Measurements from ENCODE around the gene MYO18A.
A peak's percentile ranks its signal among the peaks of the same experiment; 100 is the strongest.

Gene MYO18A

DNA sequence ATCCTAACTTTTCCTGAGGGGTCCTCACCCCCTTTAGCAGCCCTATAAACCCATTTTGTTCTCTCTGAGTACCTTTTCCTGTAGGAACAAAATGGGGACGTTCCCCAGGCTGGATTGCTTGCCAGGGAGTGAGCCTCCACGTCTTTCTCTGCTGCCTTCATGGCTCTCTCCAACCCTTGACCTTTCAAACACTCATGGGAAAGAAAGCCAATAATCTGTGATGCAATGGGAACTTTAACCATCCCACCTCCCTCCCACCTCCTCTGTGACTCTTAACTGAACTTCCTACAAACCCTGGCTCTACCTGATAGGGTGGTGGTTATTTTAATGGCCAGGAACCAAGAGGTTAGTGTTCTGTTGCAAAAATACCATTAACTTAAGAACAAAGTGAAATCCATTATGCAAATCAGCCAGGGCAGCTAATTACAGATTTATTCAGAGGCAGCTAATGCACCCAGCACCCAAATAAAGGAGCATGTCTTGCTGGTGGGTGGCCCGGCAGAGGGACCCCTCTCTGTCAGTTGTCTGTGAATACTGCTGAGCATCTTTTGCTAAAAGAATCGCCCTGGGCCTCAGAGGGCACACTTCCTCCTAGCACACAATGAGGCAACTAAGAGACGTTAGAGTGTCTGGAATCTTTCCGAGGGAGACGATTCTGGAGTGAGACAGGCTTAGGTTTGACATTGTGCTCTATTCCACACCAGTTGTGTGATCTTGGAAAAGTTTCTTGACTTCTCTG, 134.3 kb downstream of the MYO18A start:
- peak; percentile 46 for DNase-seq

GRCh38 chr17:29045026-29045425, 135.2 kb downstream of the MYO18A start:
- DNase-seq, result no peak

DNA sequence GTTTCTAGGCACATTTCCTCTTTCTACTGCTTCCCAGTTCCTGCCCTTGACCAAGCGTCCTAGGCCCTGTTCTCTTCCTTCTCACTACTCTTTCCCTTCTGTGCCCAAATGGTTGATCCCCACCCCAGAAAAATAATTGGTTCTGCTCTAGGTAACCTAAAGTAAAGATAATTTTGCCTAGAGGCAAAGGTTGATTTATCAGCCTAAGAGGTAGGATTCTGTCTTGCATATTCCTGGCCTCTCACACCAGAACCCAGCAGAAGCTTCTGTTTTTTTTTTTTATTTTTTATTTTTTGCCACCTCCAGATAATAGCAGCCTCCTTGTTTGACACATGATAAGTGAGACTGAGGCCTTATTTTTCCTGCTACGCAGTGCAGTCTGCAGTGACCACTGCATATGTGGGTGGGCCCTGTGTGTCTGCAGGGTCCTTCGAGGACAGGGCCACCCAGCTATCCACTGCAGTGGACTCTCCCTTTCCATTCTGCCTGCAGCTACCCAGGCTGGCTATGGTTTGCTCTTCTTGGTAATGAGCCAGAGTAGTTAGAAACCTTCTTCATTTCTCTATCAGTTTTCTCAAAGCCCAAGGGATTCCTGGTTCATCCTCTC, 136.6 kb downstream of the MYO18A start:
- DNase-seq, result no peak

DNA sequence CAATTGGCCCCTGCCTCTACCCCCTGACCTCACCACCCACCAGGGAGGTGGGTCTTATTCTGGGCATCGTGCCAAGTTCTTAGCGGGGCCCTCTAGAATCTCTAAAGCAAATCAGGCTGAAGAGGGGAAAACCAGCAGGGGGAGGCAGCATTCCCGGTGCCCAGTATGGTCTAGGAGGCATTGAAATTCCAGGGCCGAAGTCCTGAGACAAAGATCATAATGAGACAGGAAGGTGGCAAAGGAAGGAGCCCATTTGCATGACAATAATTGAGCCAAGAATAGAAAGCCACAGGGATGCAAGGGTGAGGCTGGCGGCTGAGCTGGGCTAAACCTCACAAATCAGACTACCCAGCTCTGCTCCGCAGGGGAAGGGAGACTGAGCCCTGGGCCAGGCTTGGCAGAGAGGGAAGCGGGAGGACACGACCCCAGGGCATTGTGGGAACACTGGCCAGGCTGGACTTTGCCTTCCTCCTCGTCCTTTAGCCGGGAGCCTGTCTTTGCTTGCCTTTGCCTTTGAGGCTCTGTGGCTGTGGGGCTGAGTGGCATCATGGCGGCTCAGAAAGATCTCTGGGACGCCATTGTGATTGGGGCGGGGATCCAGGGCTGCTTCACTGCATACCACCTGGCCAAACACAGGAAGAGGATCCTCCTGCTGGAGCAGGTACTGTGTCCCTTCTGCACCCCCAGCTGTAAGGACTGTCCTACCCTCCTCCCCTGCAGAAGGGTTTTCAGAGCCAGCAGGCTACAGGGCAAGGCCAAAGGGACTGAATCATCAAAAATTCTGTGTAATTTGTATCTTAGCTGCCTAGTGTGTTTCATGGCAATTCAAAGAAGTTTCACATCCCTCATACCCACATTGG, 137.3 kb downstream of the MYO18A start, which contains the start of gene PIPOX:
Gene PIPOX (plus strand): TSS at position 463 of the 860 bp plus-strand sequence. CDS start 85 bp downstream, at position 548.
- peak; percentile 94 for DNase-seq

DNA sequence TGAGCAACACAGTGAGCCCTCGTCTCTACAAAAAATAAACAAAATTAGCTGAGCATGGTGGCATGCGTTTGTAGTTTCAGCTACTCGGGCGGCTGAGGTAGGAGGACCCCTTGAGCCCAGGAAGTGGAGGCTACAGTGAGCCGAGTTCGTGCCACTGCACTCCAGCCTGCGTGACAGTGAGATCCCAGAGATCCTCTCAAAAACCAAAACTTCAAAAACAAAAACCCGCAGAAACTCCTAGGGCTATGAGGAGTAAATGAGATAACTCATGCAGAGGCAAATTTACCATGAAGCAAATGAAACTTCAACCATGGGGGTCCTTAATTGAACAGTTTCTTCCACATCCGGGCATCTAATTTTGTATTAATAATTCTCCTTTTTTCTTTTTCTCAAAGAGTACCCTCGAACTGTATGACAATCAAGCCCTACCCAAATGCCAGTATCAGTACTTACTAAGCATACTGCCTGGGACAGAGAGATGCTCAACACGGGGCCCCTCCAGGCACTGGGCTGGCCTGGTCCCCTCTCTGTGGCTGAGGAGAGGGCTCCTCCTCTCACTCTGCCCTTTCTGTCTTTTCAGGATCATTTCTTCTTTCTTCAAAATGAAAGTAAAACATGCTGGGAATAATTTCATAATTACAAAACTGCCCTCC, 138.0 kb downstream of the MYO18A start:
- DNase-seq, result no peak

GRCh38 chr17:29041571-29041970, 138.6 kb downstream of the MYO18A start:
- peak; percentile 57 for DNase-seq

DNA sequence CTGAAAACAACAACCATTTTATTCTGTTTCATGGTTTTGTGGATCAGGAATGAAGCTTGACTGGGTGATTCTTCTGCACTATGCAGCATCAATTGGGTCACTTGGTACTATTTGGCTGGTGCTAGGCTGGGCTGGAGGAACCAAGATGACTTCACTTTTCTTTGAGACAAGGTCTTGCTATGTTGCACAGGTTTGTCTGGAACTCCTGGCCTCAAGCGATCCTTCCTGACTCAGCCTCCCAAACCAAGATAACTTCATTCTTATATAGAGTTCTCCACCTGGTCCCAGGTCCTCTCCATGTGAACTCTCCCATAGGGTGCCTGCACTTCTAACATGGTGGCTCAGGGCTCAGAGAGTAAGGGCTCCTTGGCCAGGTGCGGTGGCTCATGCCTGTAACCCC, 139.1 kb downstream of the MYO18A start:
- no peak for DNase-seq

DNA sequence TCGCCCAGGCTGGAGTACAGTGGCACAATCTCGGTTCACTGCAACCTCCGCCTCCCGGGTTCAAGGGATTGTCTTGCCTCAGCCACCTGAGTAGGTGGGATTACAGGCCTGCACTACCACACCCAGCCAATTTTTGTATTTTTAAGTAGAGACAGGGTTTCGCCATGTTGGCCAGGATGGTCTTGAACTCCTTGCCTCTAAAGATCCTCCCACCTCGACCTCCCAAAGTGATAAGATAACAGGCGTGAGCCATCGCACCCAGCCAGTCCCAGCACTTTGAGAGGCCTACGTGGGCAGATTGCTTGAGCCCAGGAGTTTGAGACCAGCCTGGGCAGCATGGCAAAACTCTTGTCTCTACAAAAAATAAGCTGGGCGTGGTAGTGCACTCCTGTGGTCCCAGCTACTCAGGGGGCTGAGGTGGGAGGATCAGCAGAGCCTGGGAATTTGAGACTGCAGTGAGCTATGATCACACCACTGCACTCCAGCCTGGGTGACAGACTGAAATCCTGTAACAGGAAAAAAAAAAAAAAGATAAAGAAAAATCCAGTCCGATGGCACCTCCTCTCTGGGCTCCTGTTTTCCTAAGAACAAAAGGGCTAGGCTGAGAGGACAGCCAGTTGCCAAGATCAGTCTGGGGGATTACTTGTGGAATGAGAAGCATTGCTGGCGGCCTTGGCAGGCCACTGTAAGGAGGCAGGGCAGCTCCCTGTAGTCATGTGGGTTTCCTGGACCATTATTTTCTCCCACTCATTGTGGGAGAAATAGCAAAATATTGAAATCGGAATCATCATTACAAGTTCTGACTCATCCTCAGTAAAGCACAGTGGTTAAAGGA, 140.2 kb downstream of the MYO18A start:
- DNase-seq, result peak; percentile 28

DNA sequence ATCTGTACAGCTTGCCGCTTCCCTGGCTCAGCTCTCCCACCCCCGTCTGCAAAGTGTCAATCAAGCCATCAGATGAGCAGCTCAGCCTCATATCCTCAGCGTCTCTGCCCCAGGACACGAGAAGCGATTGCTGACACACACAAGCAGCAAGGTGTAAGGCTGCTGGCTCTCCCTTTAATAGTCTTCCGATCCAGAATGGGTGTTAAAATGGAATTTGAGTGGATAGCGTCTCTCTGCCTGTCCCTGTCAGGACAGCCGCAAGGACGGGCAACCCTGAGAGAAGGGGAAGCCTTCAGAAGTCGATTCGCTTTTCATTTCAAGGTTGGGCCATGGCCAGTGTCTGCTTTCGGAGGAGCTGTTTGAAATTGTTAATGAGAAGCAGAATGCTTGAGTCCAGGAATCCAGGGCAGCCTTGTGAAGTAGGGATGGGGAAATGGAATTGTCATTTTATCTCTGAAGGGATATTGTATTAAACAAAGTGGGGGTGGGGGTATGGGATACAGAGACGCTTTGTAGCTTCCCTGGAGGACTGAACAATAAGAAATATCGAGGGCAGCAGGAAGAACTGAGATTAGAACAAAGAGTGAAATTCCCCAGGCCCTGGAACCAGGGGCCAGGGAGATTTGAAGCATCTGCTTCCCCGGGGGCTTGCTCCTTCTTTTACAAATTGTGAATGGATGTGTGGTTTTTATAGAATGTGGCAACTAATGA, 142.0 kb downstream of the MYO18A start:
- no peak for DNase-seq

DNA sequence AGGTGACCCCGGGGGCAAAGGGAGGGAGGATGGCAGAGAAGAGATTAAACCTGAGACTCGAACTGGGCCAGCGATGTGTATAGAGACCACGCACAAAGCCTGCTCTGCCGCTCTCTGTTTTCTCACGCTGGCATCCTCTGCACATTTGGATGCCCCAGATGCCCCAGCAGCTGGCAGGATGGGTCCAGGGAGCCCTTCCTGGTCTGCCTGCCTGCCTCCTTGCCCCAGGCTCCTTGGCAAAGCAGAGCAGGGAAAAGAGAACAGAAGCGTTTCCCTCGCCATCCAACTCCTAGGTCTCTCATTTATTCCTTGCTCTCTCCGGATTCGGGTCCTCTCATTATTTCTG, 142.5 kb downstream of the MYO18A start:
- no peak for DNase-seq

DNA sequence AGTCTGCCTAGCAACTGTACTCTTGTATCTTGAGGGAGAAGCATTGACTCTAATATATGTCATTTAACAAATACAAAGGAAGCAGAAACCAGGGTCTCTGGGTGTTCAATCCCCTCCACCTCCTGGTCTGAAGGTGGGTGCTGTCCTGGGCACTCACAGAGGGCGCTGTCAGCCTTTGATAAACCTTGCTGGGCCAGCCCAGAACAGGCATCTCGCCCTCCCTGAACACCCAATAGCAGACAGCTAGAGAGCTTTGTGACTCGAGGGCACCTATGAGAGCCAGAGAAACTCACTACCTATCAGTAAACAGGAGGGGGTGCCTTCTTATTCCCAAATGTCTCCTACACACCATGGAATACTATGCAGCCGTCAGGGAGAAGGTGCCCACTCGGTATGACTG, 143.6 kb downstream of the MYO18A start:
- DNase-seq, result no peak

DNA sequence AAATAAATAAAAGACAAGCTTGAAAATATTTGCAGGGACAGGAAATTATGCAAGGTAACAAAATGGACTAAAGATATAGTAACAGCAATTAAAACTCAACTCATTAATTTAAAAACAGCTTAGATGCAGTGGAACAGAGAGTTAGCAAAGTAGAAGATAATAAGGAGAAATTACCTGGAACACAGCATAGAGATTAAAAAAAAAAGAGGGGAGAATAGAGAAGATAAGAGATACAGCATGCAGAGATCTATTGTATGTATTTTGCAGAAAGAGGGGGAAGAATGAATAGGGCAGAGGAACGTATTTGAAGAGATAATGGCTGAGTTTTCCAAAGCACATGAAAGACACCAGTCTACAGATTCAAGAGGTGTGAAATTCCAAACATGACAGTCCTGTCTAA, 145.7 kb downstream of the MYO18A start:
- no peak for DNase-seq

DNA sequence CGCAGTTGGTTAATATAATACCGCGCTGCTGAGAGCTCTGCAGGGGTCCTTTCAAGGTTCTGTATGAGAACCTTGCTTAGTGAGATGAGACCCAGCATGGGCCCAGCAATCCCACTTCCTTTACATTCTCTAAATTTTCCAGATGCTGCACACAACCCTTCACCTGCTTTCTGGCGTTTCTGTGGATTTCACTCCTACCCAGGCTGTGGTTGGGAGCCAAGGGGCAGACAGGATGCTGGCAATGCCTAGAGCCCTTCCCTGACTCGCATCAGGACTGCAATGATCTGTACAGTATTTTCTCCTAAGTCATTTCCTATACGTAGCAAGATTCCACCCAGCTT, 147.4 kb downstream of the MYO18A start:
- no peak for DNase-seq

GRCh38 chr17:29032013-29032856, 148.0 kb downstream of the MYO18A start:
- DNase-seq, result no peak

DNA sequence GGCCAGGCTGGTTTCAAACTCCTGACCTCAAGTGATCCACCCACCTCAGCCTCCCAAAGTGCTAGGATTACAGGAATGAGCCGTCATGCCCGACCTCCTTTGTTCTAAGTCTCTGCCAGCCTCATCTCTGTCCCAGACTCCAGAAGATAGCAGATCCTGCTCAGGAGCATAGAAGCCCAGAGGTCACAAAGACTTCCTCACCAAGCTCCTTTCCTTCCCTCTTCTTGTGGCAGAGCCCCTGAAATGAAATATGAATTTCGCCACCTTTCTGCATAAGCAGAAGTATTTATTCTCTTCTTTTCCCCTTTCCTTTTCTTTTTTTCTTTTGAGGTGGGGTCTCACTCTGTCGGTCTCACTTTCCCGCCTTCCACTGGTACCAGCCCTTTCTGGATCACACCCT, 148.7 kb downstream of the MYO18A start:
- DNase-seq, result peak; percentile 23

- no peak for DNase-seq
These were observed 155.8 kb downstream of the MYO18A start for GRCh38 chr17:29024316-29024952.

- DNase-seq, result no peak
These were observed 158.1 kb downstream of the MYO18A start for GRCh38 chr17:29022074-29022473.

GRCh38 chr17:29021226-29021625, 159.0 kb downstream of the MYO18A start:
- DNase-seq, result no peak

Measured in suppressor macrophage treated with lipopolysaccharide for 4 hours (primary cell).